Small intestine (tissue), 4 donors: ENCODE results near the gene VPS45. TPM values are rescaled to one million over a fixed set of nuclear protein-coding genes. Genes with fewer than 3 reads are reported as not detected.

Source experiments
- polyA plus RNA-seq, 4 donors: library from polyadenylated mRNA; stranded (reverse) in 3 of 4; unstranded in 1 of 4; fragments of 200-250 nt in 3 of 4; fragments of 120-200 nt in 1 of 4; gene quantifications; one replicate each; pipeline versions ENCODE4 v1.2.1 to v1.2.3, GENCODE V29; 2013
- donor health status: healthy with polysubstance abuse.
- donor health status: Bipolar disorder and iron deficiency.
- donor health status: healthy.

The VPS45 gene
- polyA plus RNA-seq, 4 donors, result 19.2 to 32.1 (median 22.7) TPM

Other genes with a start within 250 kb of the VPS45 start
- 10 to 100 TPM; 19.7 to 49.4 (median 28.0) TPM for gene BOLA1, start 168.2 kb upstream of the VPS45 start, polyA plus RNA-seq
- gene SV2A, start 149.9 kb upstream of the VPS45 start, polyA plus RNA-seq, result 1 to 10 TPM in 2 of 4 donors, under 1 TPM in 1, not detected in 1; 0.54 to 3.9 (median 1.9) TPM
- 10 to 100 TPM; 34.3 to 54.0 (median 42.8) TPM for gene SF3B4, start 140.0 kb upstream of the VPS45 start, polyA plus RNA-seq
- gene MTMR11, start 130.9 kb upstream of the VPS45 start, polyA plus RNA-seq, result 100 to 1,000 TPM in 2 of 4 donors, 10 to 100 TPM in 2; 32.5 to 174 (median 116) TPM
- 10 to 100 TPM in 1 of 4 donors, 1 to 10 TPM in 3; 5.1 to 16.8 (median 6.2) TPM for gene OTUD7B, start 57.0 kb upstream of the VPS45 start, polyA plus RNA-seq
- gene PLEKHO1, start 82.1 kb downstream of the VPS45 start, polyA plus RNA-seq, result 10 to 100 TPM in 3 of 4 donors, 1 to 10 TPM in 1; 8.1 to 38.4 (median 22.0) TPM
- gene ANP32E, start 168.3 kb downstream of the VPS45 start, polyA plus RNA-seq, result 10 to 100 TPM; 13.2 to 46.7 (median 30.6) TPM
- under 1 TPM in 2 of 4 donors, not detected in 2; 0.16 to 0.34 TPM for gene CA14, start 190.0 kb downstream of the VPS45 start, polyA plus RNA-seq
- gene APH1A, start 201.2 kb downstream of the VPS45 start, polyA plus RNA-seq, result 100 to 1,000 TPM in 2 of 4 donors, 10 to 100 TPM in 2; 89.2 to 206 (median 144) TPM
- gene C1orf54, start 205.0 kb downstream of the VPS45 start, polyA plus RNA-seq, result 10 to 100 TPM in 2 of 4 donors, 1 to 10 TPM in 2; 3.8 to 21.4 (median 9.2) TPM
- 10 to 100 TPM in 1 of 4 donors, 1 to 10 TPM in 3; 2.5 to 14.6 (median 5.5) TPM for gene CIART, start 214.8 kb downstream of the VPS45 start, polyA plus RNA-seq
- 100 to 1,000 TPM in 1 of 4 donors, 10 to 100 TPM in 3; 49.4 to 107 (median 79.4) TPM for gene MRPS21, start 226.1 kb downstream of the VPS45 start, polyA plus RNA-seq